ENCODE data around the gene CRCP.

CRCP gene

GRCh38 chr7:66193146-66193725 lies 78.6 kb downstream of the CRCP start:
- no peak for DNase-seq

- DNase-seq: no peak
Measured at GRCh38 chr7:66198469-66198868, 83.8 kb downstream of the CRCP start.

GRCh38 chr7:66198956-66199355 lies 84.3 kb downstream of the CRCP start:
- DNase-seq: no peak

- no peak for DNase-seq
Measured at GRCh38 chr7:66202441-66202840, 87.8 kb downstream of the CRCP start.

Measured in CD4-positive, alpha-beta T cell treated with Interleukin-21 for 1 hour (primary cell).